Measurements from ENCODE around the gene DCAF6. TPM values are rescaled to one million over a fixed set of nuclear protein-coding genes. Genes with fewer than 3 reads are reported as not detected.

DCAF6 gene
- total and polyA plus RNA-seq, 2 experiments from 2014 or later: 52.0 to 92.7 TPM

DNA sequence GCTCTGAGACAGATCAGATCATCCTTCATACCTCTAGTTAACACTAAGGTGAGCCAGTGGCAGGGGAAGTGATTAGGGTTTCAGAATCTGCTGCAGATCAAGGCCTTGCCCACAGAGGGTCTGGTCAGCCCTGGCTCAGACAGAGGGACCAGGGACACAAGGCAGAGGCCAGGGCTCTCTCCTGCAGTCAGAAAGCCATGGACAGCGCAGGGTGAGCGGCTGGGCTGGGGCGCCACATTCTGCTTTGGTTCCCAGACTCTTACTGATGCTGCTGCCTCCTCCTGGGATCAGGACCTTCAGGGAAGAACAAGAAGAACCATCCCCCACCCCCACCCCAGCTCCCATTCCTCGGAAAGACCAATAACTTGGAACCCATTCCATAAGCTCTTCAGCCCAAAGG lies 157.1 kb downstream of the DCAF6 start:
- Histone ChIP-seq H3K4me3 (no peak overlapping the region), H3K27me3 (no peaks in the 10 kb centered on the region), H3K9me3 (ENCODE audit: low read depth) (no peaks in the 10 kb centered on the region), H3K4me1 (ENCODE audit: low read depth) (no peaks in the 10 kb centered on the region), H3K36me3 (no peaks in the 10 kb centered on the region), H3K27ac (no peak overlapping the region)
- no peak for DNase-seq (ENCODE audit: low read depth in 1 of 2, low spot score in 1 of 2)
- TF ChIP-seq, protein P1, sequence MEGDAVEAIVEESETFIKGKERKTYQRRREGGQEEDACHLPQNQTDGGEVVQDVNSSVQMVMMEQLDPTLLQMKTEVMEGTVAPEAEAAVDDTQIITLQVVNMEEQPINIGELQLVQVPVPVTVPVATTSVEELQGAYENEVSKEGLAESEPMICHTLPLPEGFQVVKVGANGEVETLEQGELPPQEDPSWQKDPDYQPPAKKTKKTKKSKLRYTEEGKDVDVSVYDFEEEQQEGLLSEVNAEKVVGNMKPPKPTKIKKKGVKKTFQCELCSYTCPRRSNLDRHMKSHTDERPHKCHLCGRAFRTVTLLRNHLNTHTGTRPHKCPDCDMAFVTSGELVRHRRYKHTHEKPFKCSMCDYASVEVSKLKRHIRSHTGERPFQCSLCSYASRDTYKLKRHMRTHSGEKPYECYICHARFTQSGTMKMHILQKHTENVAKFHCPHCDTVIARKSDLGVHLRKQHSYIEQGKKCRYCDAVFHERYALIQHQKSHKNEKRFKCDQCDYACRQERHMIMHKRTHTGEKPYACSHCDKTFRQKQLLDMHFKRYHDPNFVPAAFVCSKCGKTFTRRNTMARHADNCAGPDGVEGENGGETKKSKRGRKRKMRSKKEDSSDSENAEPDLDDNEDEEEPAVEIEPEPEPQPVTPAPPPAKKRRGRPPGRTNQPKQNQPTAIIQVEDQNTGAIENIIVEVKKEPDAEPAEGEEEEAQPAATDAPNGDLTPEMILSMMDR (IDR thresholded peaks at IDR 0.05; ENCODE audit: low read depth, low read length): no peak

DNA sequence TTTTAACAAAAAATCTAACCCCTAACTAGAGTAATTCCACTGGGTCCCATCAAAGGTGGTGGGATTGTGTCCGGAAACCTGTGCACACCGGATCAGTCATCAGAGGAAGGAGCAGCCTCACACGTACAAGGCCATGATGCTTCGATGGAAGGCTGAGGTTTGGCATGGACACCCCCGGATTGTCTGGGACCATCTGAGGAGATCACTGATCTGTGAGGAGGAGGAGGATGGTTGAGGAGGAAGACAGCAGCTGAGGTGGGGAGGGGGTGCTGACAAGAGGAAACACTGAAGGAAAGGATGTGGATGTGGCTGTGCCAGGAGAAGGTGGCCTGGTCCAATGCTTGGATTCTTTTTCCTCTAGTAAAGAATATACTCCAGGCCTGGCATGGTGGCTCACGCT lies 159.0 kb downstream of the DCAF6 start:
- H3K36me3 ChIP-seq: no peaks in the 10 kb centered on the region
- peaks cover 3% of the 10 kb centered on the region for H3K4me1 ChIP-seq (ENCODE audit: low read depth)
- TF ChIP-seq, protein P1 (IDR thresholded peaks at IDR 0.05; ENCODE audit: low read depth, low read length): no peak
- no peak overlapping the region for H3K4me3 ChIP-seq
- no peaks in the 10 kb centered on the region for H3K27me3 ChIP-seq
- no peak for DNase-seq (ENCODE audit: low read depth in 1 of 2, low spot score in 1 of 2)
- no peak overlapping the region for H3K27ac ChIP-seq
- no peaks in the 10 kb centered on the region for H3K9me3 ChIP-seq (ENCODE audit: low read depth)

DNA sequence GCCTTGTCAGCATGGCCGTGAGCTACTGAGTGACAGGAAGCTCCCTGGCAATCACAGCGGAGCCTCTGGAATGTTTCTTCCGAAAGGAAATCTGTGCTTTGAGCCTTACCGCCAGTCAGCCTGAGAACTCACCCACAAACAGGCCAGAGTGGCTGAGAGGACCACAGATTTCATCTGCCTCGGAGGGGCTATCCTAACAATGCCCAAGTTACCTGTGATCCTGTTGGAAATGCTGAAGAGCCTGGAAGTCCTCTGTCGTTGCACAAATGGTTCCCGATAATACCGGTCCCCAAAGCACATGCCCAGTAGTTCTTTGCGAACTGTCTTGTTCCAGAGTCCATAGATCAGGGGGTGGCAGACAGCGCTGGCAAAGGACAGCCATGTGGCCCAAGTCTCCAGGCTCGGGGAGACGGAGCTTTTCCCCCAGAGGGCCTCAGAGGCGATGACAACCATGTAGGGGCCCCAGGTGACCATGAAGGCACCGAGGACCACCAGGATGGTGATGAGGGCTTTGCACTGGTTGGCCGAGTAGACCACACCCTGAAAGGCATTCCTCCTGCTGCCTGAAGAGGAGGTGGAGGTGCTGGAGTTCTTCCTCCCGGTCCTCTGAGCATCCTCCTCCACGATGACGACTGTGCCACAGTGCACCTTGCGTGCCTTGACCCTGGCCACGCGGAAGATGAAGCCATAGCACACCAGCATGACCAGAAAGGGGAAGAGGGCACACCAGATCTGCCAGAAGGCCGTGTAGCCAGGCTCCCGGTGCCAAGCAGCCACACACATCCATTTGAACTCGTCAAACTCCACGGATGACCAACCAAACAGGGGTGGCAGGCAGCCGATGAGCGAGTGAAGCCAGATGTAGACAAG lies 160.0 kb downstream of the DCAF6 start:
- no peaks in the 10 kb centered on the region for H3K27me3 ChIP-seq
- H3K4me1 ChIP-seq (ENCODE audit: low read depth): peaks cover 10% of the 10 kb centered on the region
- no peaks in the 10 kb centered on the region for H3K9me3 ChIP-seq (ENCODE audit: low read depth)
- H3K36me3 ChIP-seq: no peaks in the 10 kb centered on the region
- DNase-seq (ENCODE audit: low read depth in 1 of 2, low spot score in 1 of 2): no peak
- H3K4me3 ChIP-seq: no peak overlapping the region
- TF ChIP-seq, protein P1 (IDR thresholded peaks at IDR 0.05; ENCODE audit: low read depth, low read length): no peak
- H3K27ac ChIP-seq: no peak overlapping the region

DNA sequence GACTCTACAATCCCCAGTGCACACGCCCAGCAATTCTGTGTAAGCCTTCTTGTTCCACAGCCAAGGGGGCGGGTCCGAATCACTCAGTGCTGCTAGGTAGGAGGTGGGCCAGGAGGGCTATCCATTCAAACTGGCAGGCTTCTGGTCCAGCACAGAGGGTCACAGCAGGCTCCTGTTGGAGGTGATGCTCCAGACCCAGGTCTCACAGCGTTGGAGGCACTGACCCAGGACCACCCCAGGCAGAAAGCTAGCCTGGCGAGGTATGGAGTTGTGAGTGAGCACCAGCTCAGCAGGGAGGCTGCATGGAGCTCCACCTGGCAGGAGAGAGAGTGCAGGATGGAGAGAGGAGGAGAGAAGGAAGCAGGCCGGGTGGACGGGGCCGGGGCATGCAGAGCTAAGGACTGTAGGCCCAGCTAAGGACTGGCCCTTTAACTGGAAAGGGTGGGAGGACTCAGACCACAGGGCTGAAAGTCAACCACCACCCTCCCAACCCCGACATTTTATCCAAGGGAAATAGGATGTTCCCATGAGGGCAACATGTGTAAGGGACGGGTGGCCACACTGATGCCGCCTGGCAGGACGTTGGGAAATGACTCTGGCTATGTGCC lies 161.5 kb downstream of the DCAF6 start:
- Histone ChIP-seq H3K27ac (no peak overlapping the region), H3K4me1 (ENCODE audit: low read depth) (peaks cover 10% of the 10 kb centered on the region), H3K4me3 (no peak overlapping the region), H3K9me3 (ENCODE audit: low read depth) (no peaks in the 10 kb centered on the region), H3K36me3 (no peaks in the 10 kb centered on the region), H3K27me3 (no peaks in the 10 kb centered on the region)
- TF ChIP-seq, protein P1 (IDR thresholded peaks at IDR 0.05; ENCODE audit: low read depth, low read length): no peak
- no peak for DNase-seq (ENCODE audit: low read depth in 1 of 2, low spot score in 1 of 2)

DNA sequence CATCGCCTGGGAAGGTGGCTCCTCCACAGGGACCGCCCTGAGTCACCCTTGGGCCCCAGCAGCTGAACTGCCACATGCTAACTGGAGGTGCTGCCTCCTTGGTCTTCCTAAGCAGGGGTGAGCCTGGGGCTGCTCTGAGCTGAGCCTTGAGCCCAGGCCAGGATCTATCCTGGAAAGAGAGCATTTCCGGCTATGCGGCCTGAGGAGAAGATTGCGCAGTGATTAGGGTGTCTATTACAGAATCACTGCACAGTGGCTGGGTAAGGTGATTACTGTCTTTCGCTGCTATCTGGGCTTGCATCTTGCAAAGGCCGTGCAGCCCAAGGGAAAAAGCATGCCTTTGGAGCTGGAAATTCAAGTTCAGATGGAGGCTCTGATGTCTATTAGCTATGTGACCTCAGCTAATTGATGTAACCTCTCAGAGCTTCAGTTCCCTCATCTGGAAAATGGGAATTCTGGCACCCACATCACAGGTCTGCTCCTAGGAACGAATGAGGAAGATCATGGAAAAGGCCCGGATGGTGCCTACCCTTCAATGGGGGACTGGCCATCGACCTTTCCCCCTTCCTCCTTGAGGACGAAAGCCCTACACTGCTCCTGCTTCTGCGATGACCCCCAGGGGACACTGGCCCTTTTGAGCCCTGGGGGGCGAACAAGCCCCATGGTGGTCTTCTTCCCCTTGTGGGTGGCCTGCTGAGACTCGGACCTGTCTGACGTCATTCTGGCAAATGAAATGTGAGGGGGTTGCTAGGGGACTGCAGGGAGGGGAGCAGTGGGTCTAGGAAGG lies 162.2 kb downstream of the DCAF6 start:
- Histone ChIP-seq H3K9me3 (ENCODE audit: low read depth) (no peaks in the 10 kb centered on the region), H3K4me3 (no peak overlapping the region), H3K36me3 (no peaks in the 10 kb centered on the region), H3K27me3 (no peaks in the 10 kb centered on the region), H3K27ac (no peak overlapping the region), H3K4me1 (ENCODE audit: low read depth) (peaks cover 10% of the 10 kb centered on the region)
- DNase-seq (ENCODE audit: low read depth in 1 of 2, low spot score in 1 of 2): no peak
- TF ChIP-seq, protein P1 (IDR thresholded peaks at IDR 0.05; ENCODE audit: low read depth, low read length): no peak

All from cardiac muscle cell (in vitro differentiated cells and primary cell).